GM21447 (cell line): ENCODE measurements around the gene TUBD1.
"Not testable (repeated sequence)": the region's sequence is repeated elsewhere in the genome, so short reads cannot be mapped to it uniquely, and the experiment has no call there.

Experiments used
- ATAC-seq: cut with Tn5 transposase; IDR thresholded peaks from one replicate; pipeline ENCODE4 v1.9.1; 2021; ENCODE audit not compliant: unreplicated experiment

Gene TUBD1

DNA sequence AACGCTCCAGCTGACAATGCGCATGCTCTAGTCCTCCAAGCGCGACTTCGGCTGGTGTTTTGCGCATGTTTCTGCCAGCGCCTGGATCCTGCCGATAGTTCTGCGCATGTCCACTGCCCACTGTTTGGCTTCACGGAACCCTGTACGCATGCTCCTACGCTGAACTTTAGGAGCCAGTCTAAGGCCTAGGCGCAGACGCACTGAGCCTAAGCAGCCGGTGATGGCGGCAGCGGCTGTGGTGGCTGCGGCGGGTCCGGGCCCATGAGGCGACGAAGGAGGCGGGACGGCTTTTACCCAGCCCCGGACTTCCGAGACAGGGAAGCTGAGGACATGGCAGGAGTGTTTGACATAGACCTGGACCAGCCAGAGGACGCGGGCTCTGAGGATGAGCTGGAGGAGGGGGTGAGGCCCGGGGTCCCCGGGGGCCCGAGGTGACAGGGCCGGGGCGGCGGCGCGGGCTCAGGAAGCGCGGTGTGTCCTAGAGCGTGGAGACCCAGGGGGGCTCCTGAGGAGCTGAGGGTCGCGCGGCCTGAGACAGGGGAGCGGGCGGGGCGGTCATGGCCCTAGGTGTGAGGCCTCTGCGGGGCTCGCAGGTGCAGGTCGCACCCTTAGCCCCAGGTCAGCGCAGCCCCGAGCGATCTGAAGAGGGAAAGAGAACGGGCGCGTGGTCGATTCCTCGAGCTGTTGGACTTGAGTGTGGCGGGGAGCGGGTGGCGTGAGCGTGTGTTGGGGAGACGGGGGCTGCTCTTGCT, at the start of gene TUBD1, which contains the start of gene RPS6KB1:
TSS of gene TUBD1 (minus strand) at position 20 of the 752 bp plus-strand sequence. CDS start 1,941 bp downstream, outside the sequence.
TSS of gene RPS6KB1 (plus strand) at position 198 of the 752 bp plus-strand sequence. CDS start at position 262, 64 bp downstream.
- ATAC-seq: peak; percentile 84

DNA sequence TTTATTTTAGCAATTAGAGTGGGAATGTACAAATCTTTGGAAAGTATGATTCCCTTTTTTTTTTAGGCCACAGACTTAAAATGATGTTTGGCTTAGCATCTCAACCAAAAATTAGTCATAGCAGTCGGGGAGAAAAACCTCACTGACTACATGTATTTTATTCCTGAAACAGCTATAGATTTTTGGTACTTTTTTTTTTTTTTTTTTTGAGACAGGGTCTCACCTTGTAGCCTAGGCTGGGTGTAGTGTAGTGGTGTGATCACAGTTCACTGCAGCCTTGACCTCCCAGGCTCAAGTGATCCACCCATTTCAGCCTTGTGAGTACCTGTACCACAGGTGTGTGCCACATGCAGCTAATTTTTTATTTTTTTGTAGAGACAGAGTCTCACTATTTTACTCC, 48.4 kb upstream of the TUBD1 start:
- ATAC-seq: no peak

DNA sequence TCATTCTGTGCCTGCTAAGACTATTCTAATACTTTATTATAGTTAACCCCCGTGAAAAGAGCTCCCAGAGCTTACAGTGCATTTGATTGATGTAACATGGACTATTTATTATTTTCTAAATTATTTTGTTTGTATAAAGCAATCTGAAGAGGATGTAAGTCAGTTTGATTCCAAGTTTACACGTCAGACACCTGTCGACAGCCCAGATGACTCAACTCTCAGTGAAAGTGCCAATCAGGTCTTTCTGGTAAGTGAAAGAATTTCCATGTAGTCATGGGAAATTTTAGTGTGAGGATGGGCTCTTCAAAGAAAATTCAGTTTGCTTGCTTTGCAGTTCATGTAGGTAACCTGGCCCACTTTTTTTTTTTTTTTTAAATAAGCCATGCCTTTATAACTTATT, 48.0 kb upstream of the TUBD1 start:
- ATAC-seq: not testable (repeated sequence)

- ATAC-seq: not testable (repeated sequence)
Measured at GRCh38 chr17:59933317-59933716, 40.6 kb upstream of the TUBD1 start.

DNA sequence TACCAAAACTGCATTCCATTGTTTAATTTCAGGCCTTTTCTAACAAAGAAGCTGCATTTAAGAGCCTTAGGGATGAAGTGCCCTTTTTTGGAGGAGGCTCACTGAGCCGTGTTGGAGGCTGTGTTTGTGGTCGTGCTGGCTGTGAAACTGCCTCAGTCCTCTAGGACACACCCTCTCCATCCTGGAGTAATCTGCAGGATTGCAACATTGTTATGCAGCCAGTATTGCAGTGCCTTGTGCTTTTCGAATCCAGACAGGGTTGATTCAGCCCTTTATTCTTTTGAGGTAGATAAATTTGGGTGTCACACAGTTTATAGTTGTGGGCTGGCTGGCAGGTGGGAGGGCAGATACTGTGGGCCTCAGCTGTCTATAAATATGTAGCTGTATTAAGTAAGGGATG, 38.0 kb upstream of the TUBD1 start:
- not testable (repeated sequence) for ATAC-seq

DNA sequence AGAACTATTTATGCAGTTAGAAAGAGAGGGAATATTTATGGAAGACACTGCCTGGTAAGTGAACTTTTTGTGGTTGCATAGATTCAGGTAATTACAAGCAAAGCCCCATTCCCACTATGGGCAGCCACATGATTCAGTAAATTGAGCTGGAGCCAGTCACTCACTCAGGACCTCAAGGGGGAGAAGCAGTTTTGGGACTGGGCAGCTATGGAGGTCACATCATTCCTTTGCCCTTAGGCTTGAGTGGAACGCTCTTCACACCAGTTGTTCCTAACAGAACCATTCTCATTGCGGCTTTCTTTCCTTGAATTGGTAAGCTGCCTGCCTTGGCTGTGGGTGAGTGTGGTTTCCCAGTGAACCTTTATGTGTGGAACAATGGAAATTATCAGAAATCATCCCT, 37.4 kb upstream of the TUBD1 start:
- not testable (repeated sequence) for ATAC-seq

- ATAC-seq: not testable (repeated sequence)
Measured at GRCh38 chr17:59920637-59921036, 27.9 kb upstream of the TUBD1 start.

DNA sequence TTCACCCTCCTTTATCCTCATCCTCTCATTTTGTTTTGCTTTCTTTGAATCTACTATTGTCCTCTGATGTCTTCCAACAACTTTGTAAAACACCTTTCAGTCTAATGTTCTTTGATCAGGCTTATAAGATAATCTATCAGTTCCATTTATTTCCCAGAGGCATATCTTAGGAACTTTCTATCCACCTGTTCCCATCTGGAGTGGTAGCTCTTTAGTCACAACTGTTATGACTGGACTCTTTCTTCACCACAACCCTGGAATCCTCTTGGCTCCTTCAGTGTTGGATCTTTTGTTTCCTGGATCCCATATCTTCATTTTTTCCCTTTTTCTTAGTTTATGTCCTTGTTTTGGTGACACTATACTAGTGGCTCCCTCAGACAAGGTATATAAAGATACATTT, 23.7 kb upstream of the TUBD1 start:
- ATAC-seq: no peak

- ATAC-seq: no peak
Measured at GRCh38 chr17:59914274-59914854, 21.6 kb upstream of the TUBD1 start.

DNA sequence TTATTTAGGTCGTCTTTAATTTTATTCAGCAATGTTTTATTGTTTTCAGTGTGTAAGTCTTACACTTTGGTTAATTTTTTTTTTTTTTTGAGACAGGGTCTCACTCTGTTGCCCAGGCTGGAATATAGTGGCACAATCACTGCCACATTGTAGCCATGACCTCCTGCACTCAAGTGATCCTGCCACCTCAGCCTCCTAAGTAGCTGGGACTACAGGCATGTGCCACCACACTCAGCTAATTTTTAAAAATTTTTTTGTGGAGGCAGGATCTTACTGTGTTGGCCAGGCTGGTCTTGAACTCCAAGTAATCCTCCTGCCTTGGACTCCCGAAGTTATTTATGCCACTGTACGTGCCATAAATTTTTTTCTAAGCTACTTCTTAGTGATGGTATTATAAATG, 14.7 kb upstream of the TUBD1 start:
- no peak for ATAC-seq

DNA sequence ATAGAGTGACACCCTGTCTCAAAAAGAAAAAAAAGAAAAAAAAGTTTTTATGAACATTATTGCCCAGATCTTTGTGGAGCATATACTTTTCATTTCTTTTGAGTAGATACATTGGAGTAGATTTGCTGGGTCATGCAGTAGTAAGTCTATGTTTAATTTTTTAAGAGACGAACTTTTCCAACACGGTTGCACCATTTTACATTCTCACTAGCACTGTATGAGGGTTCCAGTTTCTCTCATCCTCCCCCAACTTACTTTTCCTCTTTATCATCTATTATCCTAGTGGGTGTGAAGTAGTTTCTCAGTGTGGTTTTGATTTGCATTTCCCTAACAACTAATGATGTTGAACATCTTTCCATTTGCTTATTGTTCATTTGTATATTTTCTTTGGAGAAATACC, 10.7 kb upstream of the TUBD1 start:
- ATAC-seq: no peak

DNA sequence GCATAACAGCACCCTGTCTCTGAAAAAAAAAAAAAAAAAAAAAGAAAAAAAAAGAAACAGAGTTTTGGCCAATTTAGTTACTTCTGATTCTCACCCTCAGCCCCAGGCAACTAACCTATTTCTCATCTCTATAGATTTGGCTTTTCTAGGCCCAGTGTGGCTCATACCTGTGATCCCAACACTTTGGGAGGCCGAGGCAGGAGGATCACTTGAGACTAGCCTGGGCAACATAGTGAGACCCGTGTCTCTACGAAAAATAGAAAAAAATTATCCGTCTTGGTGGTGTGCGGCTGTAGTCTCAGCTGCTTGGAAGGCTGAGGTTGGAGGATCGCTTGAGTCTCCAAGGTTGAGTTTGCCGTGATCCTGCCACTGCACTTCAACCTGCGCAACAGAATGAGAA, 8.9 kb upstream of the TUBD1 start:
- no peak for ATAC-seq

DNA sequence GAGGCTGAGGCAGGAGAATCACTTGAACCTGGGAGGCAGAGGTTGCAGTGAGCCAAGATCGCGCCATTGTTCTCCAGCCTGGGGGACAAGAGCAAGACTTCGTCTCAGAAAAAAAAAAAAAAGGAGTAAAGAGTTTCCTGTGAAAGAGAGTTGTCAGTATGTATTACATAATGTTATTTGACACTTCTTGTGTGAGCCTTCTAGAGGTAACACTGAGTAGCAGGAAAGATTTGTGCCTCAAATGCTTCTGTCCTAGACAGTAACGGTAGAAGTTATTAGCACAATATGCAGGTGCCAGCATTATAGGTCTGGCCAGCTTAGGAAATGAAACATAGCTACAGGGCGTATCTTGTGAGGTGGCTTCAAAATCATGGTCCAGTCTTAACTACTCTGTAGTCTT, 6.4 kb upstream of the TUBD1 start:
- ATAC-seq: no peak

GRCh38 chr17:59897090-59897489, 4.3 kb upstream of the TUBD1 start:
- ATAC-seq: no peak

DNA sequence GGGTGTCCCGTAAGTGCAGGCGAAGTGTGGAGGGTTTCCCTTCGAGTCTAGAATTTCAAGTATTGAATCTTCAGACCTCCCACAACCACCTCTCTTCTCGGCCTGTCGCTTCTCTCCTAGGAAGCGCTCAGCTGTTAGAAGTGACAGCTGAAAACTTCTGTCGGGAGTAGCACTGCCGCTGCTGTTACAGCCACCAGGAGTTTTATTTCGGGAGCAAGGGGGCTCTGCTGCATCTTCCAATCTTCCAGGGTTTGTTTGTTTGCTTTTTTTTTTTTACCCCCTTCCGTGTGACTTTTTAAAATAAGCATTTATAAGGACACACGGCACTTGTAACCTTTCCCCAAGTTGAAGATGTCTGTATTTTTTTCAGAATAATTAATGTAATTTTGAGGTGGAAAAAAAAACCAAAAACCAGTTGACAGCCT, 945 bp upstream of the TUBD1 start:
- ATAC-seq: peak; percentile 12

GRCh38 chr17:59892251-59892923, 356 bp downstream of the TUBD1 start:
- ATAC-seq: peak; percentile 52

- ATAC-seq: no peak
Measured at GRCh38 chr17:59890720-59891119, 2.0 kb downstream of the TUBD1 start.

DNA sequence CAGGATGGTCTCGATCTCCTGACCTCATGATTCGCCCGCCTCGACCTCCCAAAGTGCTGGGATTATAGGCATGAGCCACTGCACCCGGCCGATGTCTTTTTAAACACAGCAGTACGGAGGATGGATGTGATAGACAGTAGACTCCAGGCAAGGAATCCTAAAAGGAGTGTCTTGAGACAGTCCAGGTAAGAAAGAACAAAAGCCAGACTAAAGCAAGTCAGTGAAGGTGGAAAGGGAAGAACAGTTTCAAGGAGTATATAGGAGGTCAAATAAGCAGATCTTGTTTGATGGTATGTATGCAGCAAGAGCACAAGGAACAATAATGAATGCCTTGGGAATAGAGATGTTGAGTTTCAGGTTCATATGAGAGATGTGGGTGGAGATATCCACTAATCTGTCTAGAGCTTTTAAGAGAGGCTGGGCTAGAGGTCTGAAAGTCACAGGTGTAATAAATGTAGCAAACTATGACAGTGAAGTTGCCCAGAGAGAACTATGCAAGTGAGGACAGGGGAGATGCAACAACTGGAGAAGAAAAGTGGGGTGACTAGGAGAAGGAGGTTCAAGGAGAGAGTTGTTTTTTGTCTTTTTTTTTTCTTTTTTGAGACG, 4.5 kb downstream of the TUBD1 start:
- ATAC-seq: no peak

GRCh38 chr17:59884861-59885260, 7.9 kb downstream of the TUBD1 start:
- ATAC-seq: no peak

DNA sequence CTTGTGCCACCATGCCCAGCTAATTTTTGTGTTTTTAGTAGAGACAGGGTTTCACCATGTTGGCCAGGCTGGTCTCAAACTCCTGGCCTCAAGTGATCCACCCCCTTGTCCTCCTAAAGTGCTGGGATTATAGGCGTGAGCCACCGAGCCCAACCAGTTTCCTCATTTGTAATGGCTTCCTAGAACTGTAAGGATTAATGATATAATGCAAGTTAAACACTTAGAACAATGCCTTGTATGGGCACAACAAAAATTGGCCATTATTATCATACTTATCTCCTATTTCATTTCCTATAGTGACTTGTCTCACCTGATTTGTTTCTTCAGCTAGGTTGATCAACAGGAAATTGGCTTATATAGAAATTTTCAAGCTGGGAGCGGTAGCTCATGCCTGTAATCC, 14.1 kb downstream of the TUBD1 start:
- ATAC-seq: no peak

DNA sequence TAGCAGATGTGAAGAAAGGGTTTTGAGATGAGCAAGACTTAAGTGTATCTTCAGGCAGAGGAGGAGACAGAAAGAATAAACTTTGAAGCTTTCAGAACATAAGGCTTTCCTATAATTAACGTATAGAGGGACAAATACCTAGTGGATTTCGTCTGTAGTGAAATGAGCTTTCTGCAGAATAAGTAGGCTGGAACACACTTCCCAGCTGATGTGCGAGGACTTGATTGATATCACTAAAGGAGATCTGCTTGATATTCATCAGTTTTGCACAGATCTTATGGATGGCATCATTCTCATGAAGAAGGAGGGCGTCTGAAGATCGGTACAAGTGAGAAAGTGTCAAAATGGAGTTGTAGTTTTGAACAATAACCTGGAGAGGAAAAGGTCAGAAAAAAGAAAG, 14.8 kb downstream of the TUBD1 start:
- no peak for ATAC-seq

DNA sequence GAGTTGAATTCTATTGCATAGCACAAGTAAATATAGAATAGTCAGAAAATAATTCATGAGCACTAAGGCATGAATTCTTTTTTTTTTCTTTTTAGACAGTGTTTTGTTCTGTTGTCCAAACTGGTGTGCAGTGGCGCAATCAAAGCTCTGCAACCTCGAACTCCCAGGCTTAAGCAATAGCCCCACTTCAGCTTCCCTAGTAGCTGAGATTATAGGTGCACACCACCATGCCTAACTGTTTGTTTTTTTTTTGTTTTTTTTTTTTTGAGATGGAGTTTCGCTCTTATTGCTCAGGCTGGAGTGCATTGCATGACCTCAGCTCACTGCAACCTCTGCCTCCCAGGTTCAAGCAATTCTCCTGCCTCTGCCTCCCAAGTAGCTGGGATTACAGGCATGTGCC, 16.6 kb downstream of the TUBD1 start:
- no peak for ATAC-seq
